Raji (cell line): ENCODE results near the gene RPA1.

ENCODE experiments used
- POLR2A ChIP-seq: IDR thresholded peaks from 2 replicates; pipeline ENCODE4 v1.6.1; 2011; ENCODE audit warnings: low read depth, low read length, control low read depth; ENCODE audit not compliant: insufficient read depth

Gene RPA1

DNA sequence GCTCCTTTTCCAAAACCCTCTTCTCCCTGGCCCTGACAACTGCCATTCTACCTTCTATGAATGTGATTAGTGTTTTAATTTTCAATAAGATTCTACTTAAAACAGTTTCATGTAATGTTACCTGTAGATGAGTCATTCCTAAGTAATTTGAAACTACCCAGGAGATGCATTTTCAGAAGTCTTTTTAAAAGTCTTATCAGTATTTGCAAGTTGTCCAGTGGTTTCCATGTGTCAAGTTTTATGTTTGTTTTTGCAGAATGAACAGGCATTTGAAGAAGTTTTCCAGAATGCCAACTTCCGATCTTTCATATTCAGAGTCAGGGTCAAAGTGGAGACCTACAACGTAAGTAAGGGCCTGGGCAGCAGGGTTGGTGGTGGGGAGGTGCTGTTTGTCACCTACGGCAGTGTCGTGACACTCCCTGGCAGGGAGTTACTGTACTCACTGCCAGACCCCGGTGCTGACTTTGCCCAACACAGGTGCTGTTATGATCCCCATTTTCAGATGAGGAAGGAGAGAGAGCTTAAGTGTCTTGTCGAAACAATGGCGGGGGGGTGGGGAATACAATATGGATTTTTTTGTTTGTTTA lies 65.0 kb downstream of the RPA1 start:
- no peak for TF ChIP-seq POLR2A

- no peak for TF ChIP-seq POLR2A
Measured at GRCh38 chr17:1896243-1897104, 66.7 kb downstream of the RPA1 start.

DNA sequence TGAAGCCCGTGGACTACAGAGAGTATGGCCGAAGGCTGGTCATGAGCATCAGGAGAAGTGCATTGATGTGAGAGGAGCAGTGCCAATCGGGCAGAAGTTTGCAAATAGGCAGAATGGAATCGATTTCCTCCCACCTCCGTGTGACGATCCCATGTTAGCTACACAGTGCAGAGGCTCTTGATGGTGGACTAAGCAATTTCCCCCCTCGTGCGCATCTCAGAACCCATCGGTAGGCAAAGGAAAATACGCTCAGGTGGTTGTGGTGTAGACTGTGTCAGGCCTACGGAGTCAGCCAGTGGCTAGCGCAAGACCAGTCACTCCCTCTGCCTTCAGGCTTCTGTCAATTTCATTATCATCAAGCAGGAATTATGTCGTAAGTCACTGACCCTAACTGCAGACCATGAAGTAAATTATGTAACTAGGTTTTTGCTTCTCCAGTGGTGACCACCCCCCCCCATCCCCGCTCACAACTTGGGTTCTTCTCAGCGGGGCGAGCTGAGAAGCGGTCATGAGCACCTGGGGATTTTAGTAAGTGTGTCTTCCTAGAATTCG lies 67.4 kb downstream of the RPA1 start:
- no peak for TF ChIP-seq POLR2A

DNA sequence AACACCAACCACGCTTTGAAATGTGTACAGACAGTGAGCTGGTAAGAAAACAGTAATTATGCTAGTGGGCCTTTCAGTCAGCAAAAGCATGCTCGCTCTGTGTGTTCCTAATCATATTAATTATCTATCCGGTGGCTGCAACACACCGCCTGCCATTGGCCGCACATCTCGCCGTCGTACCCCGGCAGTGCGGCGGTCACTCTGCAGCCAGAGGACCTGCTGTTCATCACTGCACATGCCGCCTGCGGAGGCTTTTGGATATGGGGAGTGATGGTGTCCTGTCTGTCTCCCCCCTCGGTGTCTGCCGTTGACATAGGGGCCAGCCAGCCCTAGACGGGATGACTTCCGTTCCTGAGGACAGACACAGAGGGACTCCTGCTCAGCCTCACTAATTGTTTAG lies 68.5 kb downstream of the RPA1 start:
- no peak for TF ChIP-seq POLR2A

DNA sequence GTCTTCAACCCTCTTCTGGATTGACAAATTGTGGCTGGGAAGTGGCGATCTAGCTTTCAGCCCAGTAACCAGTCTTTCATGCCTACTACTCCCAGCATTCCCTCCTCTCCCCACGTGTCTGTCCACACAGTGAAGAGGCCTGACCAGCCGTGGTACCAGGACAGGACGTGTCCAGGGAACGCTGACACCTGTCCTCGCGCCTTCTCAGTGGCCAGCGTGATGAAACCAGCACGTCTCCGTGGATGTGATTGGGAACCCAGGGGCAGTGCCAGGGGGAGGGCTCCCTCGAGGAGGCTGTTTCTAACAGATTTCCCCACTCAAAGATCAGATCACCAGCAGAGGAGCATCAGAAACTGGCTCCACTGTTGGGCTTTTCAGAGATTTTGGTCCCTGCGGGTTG lies 69.1 kb downstream of the RPA1 start:
- no peak for TF ChIP-seq POLR2A

DNA sequence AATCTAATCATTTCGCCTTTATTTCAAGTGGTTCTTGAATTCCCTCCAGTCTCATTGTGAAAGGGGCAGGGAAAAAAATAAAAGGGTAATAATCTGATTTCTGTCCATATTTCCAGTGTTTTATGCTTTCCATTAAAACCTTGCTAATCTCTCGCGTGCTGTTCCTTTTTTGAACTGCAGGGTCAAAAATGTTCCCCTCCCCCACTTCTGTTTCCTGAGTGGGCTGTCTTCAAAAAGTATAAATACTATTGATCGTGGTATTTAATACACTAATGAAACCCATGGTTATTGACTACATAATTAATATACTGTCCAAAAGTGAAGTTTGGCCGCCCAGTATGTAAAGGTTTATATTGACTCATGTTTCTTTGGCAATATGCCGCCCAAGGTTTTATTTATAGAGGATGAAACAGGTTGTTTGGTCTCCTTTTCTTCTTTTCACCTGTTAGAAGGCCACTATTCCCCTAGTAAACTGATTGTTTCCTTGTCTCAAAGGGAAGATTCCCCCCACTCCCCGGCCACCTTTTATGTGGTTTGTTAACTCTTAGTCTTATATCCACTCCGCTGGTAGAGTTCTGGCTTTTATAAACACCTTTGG lies 69.7 kb downstream of the RPA1 start:
- no peak for TF ChIP-seq POLR2A

DNA sequence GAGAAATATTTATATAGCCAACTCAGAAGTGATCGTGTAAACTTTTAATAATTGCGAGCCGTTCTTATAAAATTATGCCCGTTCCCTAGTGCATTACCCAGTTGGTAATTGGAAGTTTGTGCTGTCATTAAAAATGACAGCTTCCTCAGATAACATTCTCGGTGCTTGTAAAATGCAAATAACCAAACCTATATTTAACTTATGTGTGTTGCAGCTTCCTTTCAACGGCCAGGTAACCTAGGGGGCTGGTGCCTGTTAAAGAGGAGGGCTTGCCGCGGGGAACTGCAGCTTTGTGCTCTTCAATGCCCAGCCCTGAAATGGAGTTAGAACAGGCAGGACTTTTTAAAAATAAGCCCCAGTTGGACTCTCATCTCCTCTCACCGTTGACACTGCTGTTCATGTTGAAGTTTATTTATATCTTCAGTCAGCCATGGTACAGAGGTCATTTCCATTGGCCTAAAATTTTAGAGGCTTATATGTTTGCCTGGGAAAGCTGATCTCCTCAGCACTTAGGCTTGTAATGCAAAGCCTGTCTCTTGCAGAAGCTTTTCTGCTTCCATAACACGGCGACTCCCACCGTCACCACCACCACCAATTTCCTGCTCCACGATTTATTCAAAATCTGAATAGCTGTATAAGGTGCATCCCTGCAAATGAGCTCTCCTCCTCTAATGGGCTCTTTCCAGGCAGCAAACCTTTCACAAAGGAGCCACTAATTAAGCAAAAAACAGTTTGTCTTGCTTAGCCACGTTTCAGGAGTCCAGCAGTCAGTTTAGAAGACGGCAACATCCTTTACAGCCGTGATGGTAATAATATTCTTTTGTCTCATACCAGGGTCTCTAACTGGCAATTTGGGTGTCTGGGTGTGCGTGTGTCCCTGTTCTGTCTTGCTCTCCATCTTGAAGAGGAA lies 74.7 kb downstream of the RPA1 start:
- TF ChIP-seq POLR2A, result 0 out of 2 replicates have a peak, but pooled peaks have one; percentile 35

DNA sequence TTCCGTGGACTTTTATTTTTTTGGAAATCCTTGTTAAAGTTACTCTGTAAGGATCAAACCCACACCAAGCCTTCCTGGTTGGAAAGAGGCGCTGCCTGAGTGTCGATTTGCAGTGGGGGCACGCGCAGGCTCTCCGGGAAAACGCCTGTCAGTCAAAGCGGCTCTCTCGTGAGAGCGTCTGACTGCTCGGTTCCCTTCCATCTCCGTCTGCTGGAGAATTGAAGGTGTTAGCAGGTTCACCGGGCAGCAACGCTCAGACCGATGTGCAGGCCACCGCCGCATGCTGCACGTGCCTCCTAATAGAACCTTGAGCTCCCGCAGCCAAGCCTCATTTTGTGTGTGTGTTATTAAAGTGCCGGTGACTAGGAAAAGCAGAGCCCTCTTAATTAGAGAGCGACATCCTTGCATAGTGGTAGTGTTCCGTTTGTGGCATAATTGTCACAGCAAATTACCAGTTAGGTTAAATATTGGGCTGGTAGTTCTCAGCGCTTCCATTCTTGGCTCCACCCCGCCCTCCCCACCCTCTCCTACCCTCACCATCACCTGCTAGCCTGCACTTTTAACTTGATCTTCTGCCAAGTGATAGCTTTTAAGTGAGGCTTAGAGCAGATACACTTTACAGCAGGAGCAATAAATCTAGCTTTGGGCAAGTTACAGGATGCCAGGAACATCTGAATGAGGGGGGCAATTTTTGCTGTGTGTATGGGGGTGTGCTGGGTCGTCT lies 75.5 kb downstream of the RPA1 start:
- TF ChIP-seq POLR2A, result no peak

GRCh38 chr17:1906662-1907101 lies 76.9 kb downstream of the RPA1 start:
- TF ChIP-seq POLR2A, result no peak

- TF ChIP-seq POLR2A, result no peak
Measured at GRCh38 chr17:1907216-1907631, 77.4 kb downstream of the RPA1 start.

DNA sequence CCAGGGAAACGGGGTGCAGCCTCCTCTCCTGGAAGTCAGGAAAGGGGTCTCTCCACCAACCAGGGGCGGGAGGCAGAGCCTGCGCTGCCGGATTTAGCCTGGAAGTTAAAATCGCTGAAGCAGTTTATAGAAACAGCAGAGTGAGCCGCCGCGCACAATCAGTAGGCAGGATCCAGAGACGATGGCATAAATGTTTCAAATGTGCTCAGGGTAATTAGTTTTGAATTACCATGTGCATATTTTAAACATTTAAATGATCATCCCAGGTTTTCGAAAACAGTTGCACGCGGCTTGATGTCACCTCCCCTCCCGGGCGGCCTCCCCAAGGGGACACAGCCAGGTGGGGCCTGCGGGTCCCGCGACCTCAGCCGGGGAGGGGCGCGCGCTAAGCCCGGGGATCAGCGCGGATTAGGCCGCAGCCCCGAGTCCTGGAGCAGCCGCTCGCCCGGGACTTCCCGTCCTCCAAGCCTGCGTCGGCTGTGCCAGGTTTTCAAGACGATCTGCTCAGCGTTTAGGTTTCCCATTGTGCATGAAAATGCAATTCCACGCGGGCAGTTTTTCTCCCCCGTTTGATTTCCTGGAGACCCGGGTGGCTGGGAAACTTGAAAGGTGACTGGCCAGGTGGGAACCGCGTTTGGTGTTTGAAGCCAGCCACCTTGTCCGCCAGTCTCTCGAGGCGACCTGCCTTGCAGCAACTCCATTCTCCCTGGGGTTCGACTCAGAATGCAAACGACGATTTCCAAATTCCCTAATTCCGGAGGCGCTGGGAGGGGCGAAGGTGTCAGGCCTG lies 78.3 kb downstream of the RPA1 start:
- TF ChIP-seq POLR2A, result no peak

DNA sequence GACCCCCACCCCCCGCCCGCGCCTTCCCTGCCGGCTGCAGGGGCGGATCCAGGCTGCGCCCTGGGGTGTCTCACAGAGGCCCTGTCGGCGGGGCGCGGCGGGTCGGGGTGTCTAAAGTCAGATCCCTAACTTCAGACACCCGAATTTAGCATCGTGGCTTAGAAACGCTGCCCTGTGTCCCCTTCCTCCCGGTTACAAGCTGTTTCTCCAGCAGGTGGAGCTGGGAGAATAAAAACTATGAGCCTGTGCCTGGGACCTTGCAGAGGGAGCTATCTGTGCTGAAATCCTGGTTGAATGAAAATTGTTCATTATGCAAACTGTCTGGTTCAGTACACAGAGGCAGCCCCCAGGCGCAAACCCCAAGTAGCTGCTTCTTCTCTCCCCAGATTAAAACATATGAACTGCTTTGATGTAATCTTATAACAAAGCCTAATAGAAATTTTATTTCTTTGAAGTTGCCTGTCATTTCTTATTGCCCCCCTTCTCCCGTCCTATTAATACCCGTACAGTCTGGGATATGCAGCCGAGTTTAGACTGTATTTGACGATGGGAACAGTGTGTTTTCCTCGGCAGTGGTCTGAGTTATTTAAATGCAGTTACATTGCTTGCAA lies 79.0 kb downstream of the RPA1 start:
- TF ChIP-seq POLR2A, result no peak

GRCh38 chr17:1909985-1910384 lies 80.2 kb downstream of the RPA1 start:
- no peak for TF ChIP-seq POLR2A
